Karpas-422 (cell line): ENCODE data around the gene FAM234A. TPM values are rescaled to one million over a fixed set of nuclear protein-coding genes. Genes with fewer than 3 reads are reported as not detected.

Experiments
- DNase-seq: peaks from one replicate; pipeline ENCODE4 v3.0.0-alpha.2; 2015
- H2AFZ ChIP-seq: fragments of 200-600 bp; sonication (generic); 2 replicates; pipeline ENCODE4 v1.6.1; 2014; ENCODE audit warnings: antibody characterized with exemption, low read length, mixed read lengths
- H3K27ac ChIP-seq: fragments of 200-600 bp; sonication (generic); 2 replicates; pipeline ENCODE4 v1.5.1; 2014; ENCODE audit warnings: mild to moderate bottlenecking, low read length, moderate library complexity
- H3K27me3 ChIP-seq: fragments of 200-600 bp; sonication (generic); 2 replicates; pipeline ENCODE4 v1.6.1; 2014; ENCODE audit warnings: low read length, mixed read lengths
- H3K36me3 ChIP-seq: fragments of 200-600 bp; sonication (generic); 2 replicates; pipeline ENCODE4 v1.6.1; 2014; ENCODE audit warnings: low read length, mixed read lengths; ENCODE audit not compliant: insufficient read depth
- H3K4me1 ChIP-seq: fragments of 200-600 bp; sonication (generic); 2 replicates; pipeline ENCODE4 v1.6.1; 2014; ENCODE audit warnings: mild to moderate bottlenecking, low read length, mixed read lengths
- H3K4me2 ChIP-seq: fragments of 200-600 bp; sonication (generic); 2 replicates; pipeline ENCODE4 v1.6.1; 2014; ENCODE audit warnings: low read length, low read depth, mild to moderate bottlenecking; ENCODE audit not compliant: poor library complexity, severe bottlenecking
- H3K4me3 ChIP-seq: fragments of 200-600 bp; sonication (generic); 2 replicates; pipeline ENCODE4 v1.5.1; 2014; ENCODE audit warnings: mild to moderate bottlenecking, antibody characterized with exemption, low read length, mixed read lengths
- H3K79me2 ChIP-seq: fragments of 200-600 bp; sonication (generic); 2 replicates; pipeline ENCODE4 v1.6.1; 2014; ENCODE audit warnings: mild to moderate bottlenecking, low read length, mixed read lengths
- H3K9ac ChIP-seq: fragments of 200-600 bp; sonication (generic); 2 replicates; pipeline ENCODE4 v1.6.0; 2014; ENCODE audit warnings: low read length
- H3K9me2 ChIP-seq: fragments of 200-600 bp; sonication (generic), shearing (Covaris generic); replicated peaks from 2 replicates; pipeline ENCODE4 v1.6.0; 2014; ENCODE audit warnings: mild to moderate bottlenecking, low read length, moderate library complexity; ENCODE audit not compliant: insufficient read depth
- H3K9me3 ChIP-seq: fragments of 300-700, 200-600 bp; sonication (generic); 2 replicates; pipeline ENCODE4 v1.6.1; 2014; ENCODE audit warnings: low read length, mixed read lengths
- H4K20me1 ChIP-seq: fragments of 200-600 bp; sonication (generic); 2 replicates; pipeline ENCODE4 v1.6.1; 2014; ENCODE audit warnings: mild to moderate bottlenecking, antibody characterized with exemption, low read length, low read depth; ENCODE audit not compliant: insufficient read depth
- total RNA-seq: library from RNA; depleted of rRNA; stranded (reverse); fragments of >200 nt; shearing (Covaris generic); gene quantifications from 2 replicates; pipeline ENCODE4 v1.2.3, GENCODE V29; 2014; ENCODE audit warnings: low replicate concordance; rRNA removed

The FAM234A gene
- 12.2 and 24.5 TPM in 2 replicates for total RNA-seq

DNA sequence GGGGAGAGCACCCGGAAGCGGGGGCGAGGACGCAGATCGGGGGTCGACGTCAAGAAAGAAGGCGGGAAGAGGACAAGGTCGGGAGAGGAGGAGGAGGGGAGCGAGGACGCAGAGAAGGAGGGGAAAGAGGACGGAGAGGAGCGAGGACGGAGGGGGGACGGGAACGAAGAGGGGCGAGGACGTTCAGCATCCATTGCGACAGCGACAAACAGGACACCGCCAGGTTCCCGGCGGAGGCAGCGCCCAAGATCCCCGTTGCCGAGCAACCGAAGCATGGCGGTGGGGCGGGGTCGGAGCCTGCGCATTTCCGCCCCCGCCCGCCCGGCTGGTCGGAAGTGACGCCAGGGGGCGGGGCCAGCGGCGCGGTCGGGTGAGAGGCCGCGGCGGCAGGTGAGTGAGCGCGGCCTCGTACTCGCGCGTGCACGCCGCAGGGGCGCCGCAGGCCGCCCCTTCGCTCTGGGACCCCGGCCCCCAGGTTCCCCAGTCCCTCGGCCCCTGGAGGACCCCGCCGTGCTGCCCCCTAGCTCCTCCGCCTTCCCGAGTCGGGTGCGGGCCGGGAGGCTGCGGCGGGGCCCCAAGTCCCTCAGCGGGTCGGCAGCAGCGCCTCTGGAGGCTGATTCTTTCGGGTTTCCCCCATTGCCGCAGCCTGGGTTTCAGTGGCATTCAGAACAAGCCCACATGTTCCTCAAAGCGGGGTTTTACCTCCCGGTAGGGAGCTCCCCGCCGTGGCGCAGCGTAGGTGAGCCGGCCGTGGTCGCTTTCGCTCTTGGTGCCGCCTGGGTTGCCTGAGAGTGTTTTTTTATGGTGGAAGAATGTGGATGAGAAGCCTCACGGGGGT, at the start of gene FAM234A:
FAM234A (plus strand) TSS at position 354 of the 838 bp plus-strand sequence. CDS start 19,593 bp downstream, outside the sequence.
- peak within 1 kb of the TSS; percentile 87 for H2AFZ ChIP-seq
- peaks cover 23% of the 10 kb centered on the region for H3K79me2 ChIP-seq
- peak within 1 kb of the TSS; percentile 97 for H3K9ac ChIP-seq
- H3K27ac ChIP-seq: peak within 1 kb of the TSS; percentile 84
- no peaks in the 10 kb centered on the region for H3K36me3 ChIP-seq
- H3K4me3 ChIP-seq: peak within 1 kb of the TSS; percentile 99
- H3K4me2 ChIP-seq: peak within 1 kb of the TSS; percentile 92
- no peaks in the 10 kb centered on the region for H3K27me3 ChIP-seq
- H3K9me2 ChIP-seq: no peaks in the 10 kb centered on the region
- no peaks in the 10 kb centered on the region for H3K9me3 ChIP-seq
- peaks cover 11% of the 10 kb centered on the region for H3K4me1 ChIP-seq
- H4K20me1 ChIP-seq: no peaks in the 10 kb centered on the region
- peak; percentile 98 for DNase-seq

DNA sequence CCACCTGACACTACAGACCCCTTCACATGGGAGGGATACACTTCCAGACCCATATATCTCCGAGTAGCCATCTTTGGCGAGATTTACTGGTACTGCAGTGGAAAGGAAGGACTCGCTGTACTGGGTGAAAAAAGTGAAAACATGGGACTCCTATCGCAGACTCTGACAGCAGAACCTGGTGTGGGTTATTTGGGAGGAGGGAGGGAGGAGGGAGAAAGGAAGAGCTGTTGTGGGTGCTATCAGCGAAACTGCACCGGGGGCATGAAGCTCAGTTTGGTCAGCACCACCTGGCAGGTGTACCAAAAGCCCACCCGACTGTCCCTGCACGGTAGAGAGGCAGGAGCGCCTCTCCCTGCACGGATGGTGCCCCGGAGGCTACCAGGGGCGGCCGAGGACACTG, 49.4 kb upstream of the FAM234A start:
- no peaks in the 10 kb centered on the region for H4K20me1 ChIP-seq
- no peak overlapping the region for H3K4me2 ChIP-seq
- H3K4me3 ChIP-seq: no peak overlapping the region
- H3K27me3 ChIP-seq: no peaks in the 10 kb centered on the region
- no peaks in the 10 kb centered on the region for H3K9me3 ChIP-seq
- H3K9me2 ChIP-seq: no peaks in the 10 kb centered on the region
- H2AFZ ChIP-seq: no peak overlapping the region
- DNase-seq: no peak
- H3K4me1 ChIP-seq: peaks cover 2% of the 10 kb centered on the region; the same call in 1 of the 2 replicates
- no peaks in the 10 kb centered on the region for H3K79me2 ChIP-seq
- H3K36me3 ChIP-seq: peaks cover 15% of the 10 kb centered on the region; the same call in 1 of the 2 replicates
- H3K9ac ChIP-seq: no peak overlapping the region
- no peak overlapping the region for H3K27ac ChIP-seq

DNA sequence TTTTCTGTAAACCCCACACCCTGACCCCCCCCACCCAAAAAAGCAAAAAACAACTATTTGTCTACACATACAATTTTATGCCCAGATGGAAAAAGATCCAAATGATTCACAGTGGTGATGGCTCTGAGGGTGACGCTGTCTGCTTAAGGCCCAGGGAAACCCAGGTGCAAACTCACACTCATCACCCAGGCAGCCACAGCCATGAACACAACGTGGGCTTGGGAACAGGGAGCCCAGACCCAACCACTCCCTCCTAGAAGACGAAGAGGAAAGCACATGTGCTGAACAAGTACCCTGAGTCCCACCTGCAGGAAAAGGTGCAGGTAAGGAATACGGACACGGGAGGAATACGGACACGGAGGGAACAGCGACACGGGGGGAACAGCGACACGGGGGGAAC, 48.9 kb upstream of the FAM234A start:
- DNase-seq: no peak
- H3K36me3 ChIP-seq: peaks cover 15% of the 10 kb centered on the region; the same call in 1 of the 2 replicates
- H3K9me2 ChIP-seq: no peaks in the 10 kb centered on the region
- H3K27me3 ChIP-seq: no peaks in the 10 kb centered on the region
- H3K27ac ChIP-seq: no peak overlapping the region
- no peak overlapping the region for H3K4me3 ChIP-seq
- H3K9me3 ChIP-seq: no peaks in the 10 kb centered on the region
- H3K4me1 ChIP-seq: peaks cover 2% of the 10 kb centered on the region; the same call in 1 of the 2 replicates
- H2AFZ ChIP-seq: no peak overlapping the region
- no peak overlapping the region for H3K4me2 ChIP-seq
- H4K20me1 ChIP-seq: no peaks in the 10 kb centered on the region
- H3K79me2 ChIP-seq: no peaks in the 10 kb centered on the region
- no peak overlapping the region for H3K9ac ChIP-seq

- Histone ChIP-seq H3K4me3 (no peak overlapping the region), H3K36me3 (peaks cover 25% of the 10 kb centered on the region; the same call in 1 of the 2 replicates), H3K4me2 (no peak overlapping the region), H4K20me1 (no peaks in the 10 kb centered on the region), H3K79me2 (no peaks in the 10 kb centered on the region), H3K9ac (no peak overlapping the region), H2AFZ (no peak overlapping the region), H3K9me3 (no peaks in the 10 kb centered on the region), H3K9me2 (no peaks in the 10 kb centered on the region), H3K27ac (no peak overlapping the region), H3K4me1 (no peaks in the 10 kb centered on the region), H3K27me3 (no peaks in the 10 kb centered on the region)
- no peak for DNase-seq
These were observed 47.3 kb upstream of the FAM234A start for GRCh38 chr16:187330-187729.

DNA sequence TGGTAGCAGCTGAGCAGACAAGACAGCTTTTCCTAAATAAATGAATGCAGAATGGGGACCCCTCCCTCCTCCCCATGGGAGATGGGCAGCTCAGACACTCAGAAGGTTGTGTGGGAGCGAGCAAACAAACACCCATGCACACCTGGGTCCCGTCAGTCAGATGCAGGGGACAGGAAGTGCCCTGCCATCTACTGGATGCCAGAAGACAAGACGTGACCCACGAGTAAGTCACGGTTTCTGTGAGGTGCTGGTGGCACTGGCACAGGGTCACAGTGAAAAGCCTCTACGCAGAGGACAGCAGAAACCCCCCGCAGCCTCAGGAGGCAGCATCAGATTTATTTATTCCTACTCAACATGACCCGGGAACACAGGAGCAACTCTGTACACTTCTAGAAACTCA, 45.9 kb upstream of the FAM234A start:
- H2AFZ ChIP-seq: no peak overlapping the region
- peak; percentile 65 for DNase-seq
- H3K4me3 ChIP-seq: no peak overlapping the region
- H3K27ac ChIP-seq: no peak overlapping the region
- H4K20me1 ChIP-seq: no peaks in the 10 kb centered on the region
- no peaks in the 10 kb centered on the region for H3K4me1 ChIP-seq
- H3K9me3 ChIP-seq: no peaks in the 10 kb centered on the region
- no peak overlapping the region for H3K9ac ChIP-seq
- H3K27me3 ChIP-seq: no peaks in the 10 kb centered on the region
- no peaks in the 10 kb centered on the region for H3K79me2 ChIP-seq
- H3K36me3 ChIP-seq: peaks cover 30% of the 10 kb centered on the region; the same call in 1 of the 2 replicates
- H3K9me2 ChIP-seq: no peaks in the 10 kb centered on the region
- no peak overlapping the region for H3K4me2 ChIP-seq

DNA sequence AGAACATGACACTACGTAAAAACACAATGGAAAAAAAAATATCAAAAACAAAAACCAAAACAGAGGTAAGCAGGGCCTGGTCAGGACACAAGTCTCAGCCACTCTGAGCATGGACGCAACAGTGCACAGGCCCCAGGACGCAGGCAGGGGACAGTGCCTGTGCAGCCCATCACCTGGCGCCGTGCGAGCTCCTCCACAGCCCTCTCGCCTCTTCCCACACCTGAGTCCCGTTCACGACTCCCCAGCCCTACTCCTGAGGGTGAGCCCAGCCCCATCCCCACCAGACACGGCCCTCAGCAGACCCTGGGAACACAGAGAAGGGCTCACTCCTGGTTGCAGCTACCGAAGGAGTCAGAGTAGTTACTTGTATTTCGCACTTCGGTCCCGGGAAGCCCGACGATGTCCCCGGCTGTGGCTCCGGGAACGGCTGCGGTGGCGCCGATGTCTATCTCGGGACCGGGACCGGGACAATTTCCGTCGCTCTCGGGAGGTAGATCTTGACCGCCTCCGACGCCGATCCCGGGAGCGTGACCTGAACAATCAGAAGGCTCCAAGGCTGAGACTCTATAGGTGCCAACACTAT, 44.9 kb upstream of the FAM234A start:
- Histone ChIP-seq H3K27me3 (no peaks in the 10 kb centered on the region), H3K36me3 (peaks cover 36% of the 10 kb centered on the region; the same call in 1 of the 2 replicates), H4K20me1 (no peaks in the 10 kb centered on the region), H3K4me3 (no peak overlapping the region), H3K4me1 (no peaks in the 10 kb centered on the region), H3K79me2 (no peaks in the 10 kb centered on the region), H3K27ac (no peak overlapping the region), H3K9me3 (no peaks in the 10 kb centered on the region), H3K4me2 (no peak overlapping the region), H2AFZ (no peak overlapping the region), H3K9me2 (no peaks in the 10 kb centered on the region), H3K9ac (no peak overlapping the region)
- no peak for DNase-seq

- H3K36me3 ChIP-seq: peaks cover 41% of the 10 kb centered on the region; the same call in 1 of the 2 replicates
- H3K27ac ChIP-seq: no peak overlapping the region
- H3K79me2 ChIP-seq: no peaks in the 10 kb centered on the region
- no peaks in the 10 kb centered on the region for H3K9me3 ChIP-seq
- no peak overlapping the region for H3K4me3 ChIP-seq
- no peak overlapping the region for H3K9ac ChIP-seq
- no peaks in the 10 kb centered on the region for H3K4me1 ChIP-seq
- H3K9me2 ChIP-seq: no peaks in the 10 kb centered on the region
- no peaks in the 10 kb centered on the region for H3K27me3 ChIP-seq
- no peak for DNase-seq
- H2AFZ ChIP-seq: no peak overlapping the region
- no peak overlapping the region for H3K4me2 ChIP-seq
- H4K20me1 ChIP-seq: no peaks in the 10 kb centered on the region
These were observed 42.8 kb upstream of the FAM234A start for GRCh38 chr16:191831-192230.

GRCh38 chr16:192686-193085, 41.9 kb upstream of the FAM234A start:
- no peaks in the 10 kb centered on the region for H3K9me3 ChIP-seq
- H3K27me3 ChIP-seq: no peaks in the 10 kb centered on the region
- H3K9ac ChIP-seq: no peak overlapping the region
- DNase-seq: no peak
- no peak overlapping the region for H2AFZ ChIP-seq
- no peaks in the 10 kb centered on the region for H3K79me2 ChIP-seq
- no peak overlapping the region for H3K4me3 ChIP-seq
- no peaks in the 10 kb centered on the region for H3K9me2 ChIP-seq
- 0 out of 2 replicates have a peak, but pooled peaks cover 3% of the 10 kb centered on the region for H4K20me1 ChIP-seq
- H3K4me1 ChIP-seq: no peaks in the 10 kb centered on the region
- peaks cover 43% of the 10 kb centered on the region for H3K36me3 ChIP-seq
- no peak overlapping the region for H3K27ac ChIP-seq
- H3K4me2 ChIP-seq: no peak overlapping the region
